GM12878 (cell line): ENCODE data around the gene GNPTAB. TPM values are rescaled to one million over a fixed set of nuclear protein-coding genes. Genes with fewer than 3 reads are reported as not detected.

Experiments
- ATAC-seq: fragments of 200-7000 bp; cut with Tn5 transposase; 3 replicates; pipeline ENCODE4 v1.9.1; 2020; ENCODE audit warnings: mild to moderate bottlenecking, moderate library complexity
- BruUV-seq: library from RNA; stranded (reverse); fragments of 400-500 nt; replicated peaks from 2 replicates; lab custom pipeline; 2021; lab: Mats Ljungman, UMichigan
- CTCF ChIA-PET: fragments of 300-600 bp; sonication (Branson Sonifier 250); formaldehyde crosslinking; extraction: SDS; loops from one replicate; lab custom pipeline; 2021; ENCODE audit warnings: inconsistent platforms; lab: Yijun Ruan, JAX
- POLR2A ChIA-PET: fragments of 350-600 bp; formaldehyde crosslinking; extraction: SDS; loops from one replicate; lab custom pipeline; 2021; ENCODE audit warnings: inconsistent platforms; lab: Charles Lee
- RAD21 ChIA-PET: fragments of 300-600 bp; sonication (Branson Sonifier 250); formaldehyde crosslinking; loops from one replicate; lab custom pipeline; 2023; ENCODE audit warnings: antibody characterized with exemption; ENCODE audit not compliant: unreplicated experiment; lab: Charles Lee
- SMC1A ChIA-PET: fragments of 300-600 bp; sonication (Branson Sonifier 250); formaldehyde crosslinking; loops from one replicate; lab custom pipeline; 2023; ENCODE audit not compliant: unreplicated experiment, uncharacterized antibody; lab: Charles Lee
- DNase-seq: peaks from one replicate; pipeline ENCODE4 v3.0.0-alpha.2; 2011; ENCODE audit warnings: low read depth, low spot score
- FAIRE-seq: peaks from 3 replicates; lab custom pipeline; 2011; peaks lifted over from hg19 to GRCh38; lab: Jason Lieb, UNC
- H2AFZ ChIP-seq: 2 replicates; pipeline ENCODE4 v1.6.0; 2011; ENCODE audit warnings: low read depth, low read length, control low read depth; ENCODE audit not compliant: control insufficient read depth
- H3K27ac ChIP-seq: 2 replicates; pipeline ENCODE4 v1.5.1; 2011; ENCODE audit warnings: control low read depth; ENCODE audit not compliant: control insufficient read depth, insufficient read depth
- H3K27me3 ChIP-seq, 2 experiments: replicated peaks in 1 of 2; 2 replicates each; pipeline versions ENCODE4 v1.6.0 to v1.6.1; 2011; ENCODE audit warnings: low read length in 1 of 2; ENCODE audit not compliant: control insufficient read depth in 2 of 2, insufficient read depth in 2 of 2
- H3K36me3 ChIP-seq, 2 experiments: 2 replicates each; pipeline ENCODE4 v1.5.1; 2011; ENCODE audit warnings: low read length in 1 of 2; ENCODE audit not compliant: control insufficient read depth in 2 of 2, insufficient read depth in 2 of 2
- H3K4me1 ChIP-seq: 2 replicates; pipeline ENCODE4 v1.6.1; 2011; ENCODE audit warnings: mild to moderate bottlenecking, low read length, moderate library complexity, mixed read lengths; ENCODE audit not compliant: control insufficient read depth, insufficient read depth
- H3K4me2 ChIP-seq: 2 replicates; pipeline ENCODE4 v1.6.0; 2011; ENCODE audit warnings: control low read depth; ENCODE audit not compliant: control insufficient read depth, insufficient read depth
- H3K4me3 ChIP-seq: fragments of 200-600 bp; sonication (generic); 2 replicates; pipeline ENCODE4 v1.5.1; 2016
- H3K79me2 ChIP-seq: 2 replicates; pipeline ENCODE4 v1.6.0; 2011; ENCODE audit warnings: low read length; ENCODE audit not compliant: control insufficient read depth, insufficient read depth
- H3K9ac ChIP-seq: 2 replicates; pipeline ENCODE4 v1.8.0; 2011; ENCODE audit warnings: low read length, control low read depth, mixed read lengths; ENCODE audit not compliant: control insufficient read depth, insufficient read depth
- H3K9me3 ChIP-seq: replicated peaks from 3 replicates; pipeline ENCODE4 v1.5.1; 2011; ENCODE audit warnings: mild to moderate bottlenecking, low read length; ENCODE audit not compliant: control insufficient read depth, insufficient read depth
- H4K20me1 ChIP-seq: 2 replicates; pipeline ENCODE4 v1.6.0; 2011; ENCODE audit not compliant: control insufficient read depth, insufficient read depth
- ASH2L ChIP-seq: fragments of 300-600, 200-600 bp; sonication (generic); IDR thresholded peaks from 2 replicates; pipeline ENCODE4 v1.6.1; 2017; ENCODE audit warnings: low read depth, mild to moderate bottlenecking, borderline replicate concordance
- CHD4 ChIP-seq: fragments of 200-600 bp; sonication (generic); IDR thresholded peaks from 2 replicates; pipeline ENCODE4 v1.6.1; 2016; ENCODE audit warnings: mild to moderate bottlenecking
- FOXM1 ChIP-seq: IDR thresholded peaks from 2 replicates; pipeline ENCODE4 v1.6.1; 2012; ENCODE audit warnings: low read depth, mild to moderate bottlenecking, inconsistent platforms, low read length, moderate library complexity
- HCFC1 ChIP-seq: fragments of 150-350 bp; IDR thresholded peaks from 2 replicates; pipeline ENCODE4 v1.6.1; 2014; ENCODE audit warnings: low read length
- IKZF2 ChIP-seq, 2 experiments: fragments of 450-650 bp; IDR thresholded peaks; 2 replicates each; pipeline ENCODE4 v1.6.1; 2017; ENCODE audit warnings: mild to moderate bottlenecking in 2 of 2, moderate library complexity in 2 of 2
- JUNB ChIP-seq: IDR thresholded peaks from 2 replicates; pipeline ENCODE4 v1.6.1; 2016; ENCODE audit warnings: antibody characterized with exemption, mild to moderate bottlenecking
- NFYB ChIP-seq: IDR thresholded peaks from 2 replicates; pipeline ENCODE4 v1.6.1; 2011; ENCODE audit warnings: low read depth, mild to moderate bottlenecking, low read length, improper control_type of control experiment, moderate library complexity; ENCODE audit not compliant: insufficient read depth
- RELA ChIP-seq: fragments of 450-650 bp; IDR thresholded peaks from 2 replicates; pipeline ENCODE4 v1.8.0; 2014; ENCODE audit warnings: borderline replicate concordance; ENCODE audit not compliant: partially characterized antibody
- SREBF1 ChIP-seq: IDR thresholded peaks from 2 replicates; pipeline ENCODE4 v1.6.1; 2012; ENCODE audit warnings: mild to moderate bottlenecking, low read length
- TBL1XR1 ChIP-seq: IDR thresholded peaks from 2 replicates; pipeline ENCODE4 v1.6.1; 2012; ENCODE audit warnings: low read depth, low read length, improper control_type of control experiment
- YY1 ChIP-seq: IDR thresholded peaks from 2 replicates; pipeline ENCODE4 v1.6.1; 2011; ENCODE audit warnings: low read depth, mild to moderate bottlenecking, low read length
- ZNF217 ChIP-seq: fragments of 450-650 bp; IDR thresholded peaks from 2 replicates; pipeline ENCODE4 v1.6.1; 2017; ENCODE audit warnings: antibody characterized with exemption, mild to moderate bottlenecking
- in situ Hi-C: fragments of 300-500 bp; cut with MboI; formaldehyde crosslinking; loops from 9 replicates; pipeline ENCODE4 v1.14.3; 2018; ENCODE audit warnings: mixed read lengths
- intact Hi-C: fragments of 100-400 bp; cut with micrococcal nuclease; formaldehyde crosslinking; loops from one replicate; pipeline ENCODE4 v1.14.2; 2022; ENCODE audit not compliant: unreplicated experiment
- polyA plus RNA-seq, 11 experiments: library from polyadenylated mRNA; depleted of rRNA in 4 of 11; unstranded in 6 of 11; stranded (reverse) in 5 of 11; fragments of >200 nt; fragmentation: Nextera tagmentation in 4 of 11; fragmentation: Illumina TruSeq in 1 of 11; extraction: Ambion mirVana in 4 of 11; extraction: Trizol in 1 of 11; gene quantifications; 1 replicate in 1 of 11; 2 replicates in 10 of 11; pipeline versions ENCODE4 v1.2.1 to v1.2.3, GENCODE V29; 2011 to 2016; ENCODE audit warnings: inconsistent platforms in 2 of 11, missing spikeins in 2 of 11, low read depth in 1 of 11
- total RNA-seq, 4 experiments: library from RNA; depleted of rRNA in 3 of 4; stranded (reverse); fragments of >200 nt in 3 of 4; fragmentation: Illumina TruSeq in 1 of 4; extraction: Trizol in 1 of 4; gene quantifications; 2 replicates each; pipeline versions ENCODE4 v1.2.1 to v1.2.3, GENCODE V29; 2013 to 2021
- TF ChIP-seq, protein P1 (sequence below): fragments of 150-350 bp; IDR thresholded peaks from 2 replicates; pipeline ENCODE4 v1.6.1; 2016; ENCODE audit warnings: low read depth, low read length
- TF ChIP-seq, protein P2 (sequence below): IDR thresholded peaks from 2 replicates; pipeline ENCODE4 v1.6.1; 2012; ENCODE audit warnings: low read depth, low read length, improper control_type of control experiment
- TF ChIP-seq, protein P3 (sequence below): IDR thresholded peaks from 2 replicates; pipeline ENCODE4 v1.6.1; 2012; ENCODE audit warnings: low read depth, low read length, improper control_type of control experiment
- TF ChIP-seq, protein P4 (sequence below): IDR thresholded peaks from 2 replicates; pipeline ENCODE4 v1.6.1; 2012; ENCODE audit warnings: low read length, inconsistent platforms

GNPTAB gene
- total and polyA plus RNA-seq, 10 of the 15 experiments (the other 5 are each of a cell fraction or from before 2014, with no cell fraction given): 9.8 to 38.9 (median 35.3) TPM

- SMC1A ChIA-PET: interaction anchor here (0.7 to 2.6 kb wide), 11 partner anchors 9 to 75 kb away, joined by 3 to 11 read pairs (median 4); partner anchors contain the start of gene DRAM1
- RAD21 ChIA-PET: interaction anchor here (0.6 to 1.9 kb wide), 8 partner anchors 15 to 57 kb away, joined by 3 to 8 read pairs (median 3); partner anchors contain the start of genes DRAM1 and GNPTAB
- Histone ChIP-seq H4K20me1 (no peaks in the 10 kb centered on the region), H3K4me1 (peaks cover 53% of the 10 kb centered on the region), H3K4me3 (no peak overlapping the region), H3K79me2 (no peaks in the 10 kb centered on the region), H3K9me3 (peaks cover 9% of the 10 kb centered on the region; the same call in 2 of the 3 replicates), H3K27me3 (no peaks in the 10 kb centered on the region), H3K4me2 (peak overlapping the region; percentile 77), H2AFZ (no peak overlapping the region), H3K36me3 (no peaks in the 10 kb centered on the region), H3K9ac (peak overlapping the region; percentile 55), H3K27ac (peak overlapping the region; percentile 75)
- POLR2A ChIA-PET: interaction anchor here (0.5 to 1.5 kb wide), 6 partner anchors 15 to 1509 kb away, joined by 3 to 7 read pairs (median 4); no protein-coding TSS in a partner anchor
- in situ Hi-C loops: no loop called here
- DNase-seq: no peak
- CTCF ChIA-PET: interaction anchor here (0.6 to 3.5 kb wide), 3 partner anchors 10 to 20 kb away, joined by 3 to 23 read pairs (median 3); no protein-coding TSS in a partner anchor
- FAIRE-seq: no peak
- peak; percentile 70 for ATAC-seq
- intact Hi-C loops: loop anchor here (1.0 kb wide), 1 partner anchor 17 kb away; the partner anchor contains the start of gene DRAM1
- no TSS peak for BruUV-seq
- TF ChIP-seq NFYB (no peak), TBL1XR1 (peak; percentile 64; the same call in 1 of the 2 replicates), CHD4 (no peak), ASH2L (no peak), SREBF1 (no peak), IKZF2 (IDR thresholded peaks at IDR 0.05) (peak; percentile 94 to 95), JUNB (peak; percentile 97), HCFC1 (no peak), FOXM1 (peak; percentile 95; the same call in 1 of the 2 replicates), RELA (peak; percentile 92), ZNF217 (peak; percentile 79; the same call in 1 of the 2 replicates), YY1 (no peak)
- TF ChIP-seq, protein P1, sequence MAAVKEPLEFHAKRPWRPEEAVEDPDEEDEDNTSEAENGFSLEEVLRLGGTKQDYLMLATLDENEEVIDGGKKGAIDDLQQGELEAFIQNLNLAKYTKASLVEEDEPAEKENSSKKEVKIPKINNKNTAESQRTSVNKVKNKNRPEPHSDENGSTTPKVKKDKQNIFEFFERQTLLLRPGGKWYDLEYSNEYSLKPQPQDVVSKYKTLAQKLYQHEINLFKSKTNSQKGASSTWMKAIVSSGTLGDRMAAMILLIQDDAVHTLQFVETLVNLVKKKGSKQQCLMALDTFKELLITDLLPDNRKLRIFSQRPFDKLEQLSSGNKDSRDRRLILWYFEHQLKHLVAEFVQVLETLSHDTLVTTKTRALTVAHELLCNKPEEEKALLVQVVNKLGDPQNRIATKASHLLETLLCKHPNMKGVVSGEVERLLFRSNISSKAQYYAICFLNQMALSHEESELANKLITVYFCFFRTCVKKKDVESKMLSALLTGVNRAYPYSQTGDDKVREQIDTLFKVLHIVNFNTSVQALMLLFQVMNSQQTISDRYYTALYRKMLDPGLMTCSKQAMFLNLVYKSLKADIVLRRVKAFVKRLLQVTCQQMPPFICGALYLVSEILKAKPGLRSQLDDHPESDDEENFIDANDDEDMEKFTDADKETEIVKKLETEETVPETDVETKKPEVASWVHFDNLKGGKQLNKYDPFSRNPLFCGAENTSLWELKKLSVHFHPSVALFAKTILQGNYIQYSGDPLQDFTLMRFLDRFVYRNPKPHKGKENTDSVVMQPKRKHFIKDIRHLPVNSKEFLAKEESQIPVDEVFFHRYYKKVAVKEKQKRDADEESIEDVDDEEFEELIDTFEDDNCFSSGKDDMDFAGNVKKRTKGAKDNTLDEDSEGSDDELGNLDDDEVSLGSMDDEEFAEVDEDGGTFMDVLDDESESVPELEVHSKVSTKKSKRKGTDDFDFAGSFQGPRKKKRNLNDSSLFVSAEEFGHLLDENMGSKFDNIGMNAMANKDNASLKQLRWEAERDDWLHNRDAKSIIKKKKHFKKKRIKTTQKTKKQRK: no peak
- TF ChIP-seq, protein P2, sequence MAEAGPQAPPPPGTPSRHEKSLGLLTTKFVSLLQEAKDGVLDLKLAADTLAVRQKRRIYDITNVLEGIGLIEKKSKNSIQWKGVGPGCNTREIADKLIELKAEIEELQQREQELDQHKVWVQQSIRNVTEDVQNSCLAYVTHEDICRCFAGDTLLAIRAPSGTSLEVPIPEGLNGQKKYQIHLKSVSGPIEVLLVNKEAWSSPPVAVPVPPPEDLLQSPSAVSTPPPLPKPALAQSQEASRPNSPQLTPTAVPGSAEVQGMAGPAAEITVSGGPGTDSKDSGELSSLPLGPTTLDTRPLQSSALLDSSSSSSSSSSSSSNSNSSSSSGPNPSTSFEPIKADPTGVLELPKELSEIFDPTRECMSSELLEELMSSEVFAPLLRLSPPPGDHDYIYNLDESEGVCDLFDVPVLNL: no peak
- TF ChIP-seq, protein P3, sequence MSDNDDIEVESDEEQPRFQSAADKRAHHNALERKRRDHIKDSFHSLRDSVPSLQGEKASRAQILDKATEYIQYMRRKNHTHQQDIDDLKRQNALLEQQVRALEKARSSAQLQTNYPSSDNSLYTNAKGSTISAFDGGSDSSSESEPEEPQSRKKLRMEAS: no peak
- TF ChIP-seq, protein P4, sequence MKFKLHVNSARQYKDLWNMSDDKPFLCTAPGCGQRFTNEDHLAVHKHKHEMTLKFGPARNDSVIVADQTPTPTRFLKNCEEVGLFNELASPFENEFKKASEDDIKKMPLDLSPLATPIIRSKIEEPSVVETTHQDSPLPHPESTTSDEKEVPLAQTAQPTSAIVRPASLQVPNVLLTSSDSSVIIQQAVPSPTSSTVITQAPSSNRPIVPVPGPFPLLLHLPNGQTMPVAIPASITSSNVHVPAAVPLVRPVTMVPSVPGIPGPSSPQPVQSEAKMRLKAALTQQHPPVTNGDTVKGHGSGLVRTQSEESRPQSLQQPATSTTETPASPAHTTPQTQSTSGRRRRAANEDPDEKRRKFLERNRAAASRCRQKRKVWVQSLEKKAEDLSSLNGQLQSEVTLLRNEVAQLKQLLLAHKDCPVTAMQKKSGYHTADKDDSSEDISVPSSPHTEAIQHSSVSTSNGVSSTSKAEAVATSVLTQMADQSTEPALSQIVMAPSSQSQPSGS: peak; percentile 98
Observed at GRCh38 chr12:101859664-101860607, 29.2 kb upstream of the GNPTAB start.
